ENCODE data around the gene ZNF277.

ZNF277 gene

DNA sequence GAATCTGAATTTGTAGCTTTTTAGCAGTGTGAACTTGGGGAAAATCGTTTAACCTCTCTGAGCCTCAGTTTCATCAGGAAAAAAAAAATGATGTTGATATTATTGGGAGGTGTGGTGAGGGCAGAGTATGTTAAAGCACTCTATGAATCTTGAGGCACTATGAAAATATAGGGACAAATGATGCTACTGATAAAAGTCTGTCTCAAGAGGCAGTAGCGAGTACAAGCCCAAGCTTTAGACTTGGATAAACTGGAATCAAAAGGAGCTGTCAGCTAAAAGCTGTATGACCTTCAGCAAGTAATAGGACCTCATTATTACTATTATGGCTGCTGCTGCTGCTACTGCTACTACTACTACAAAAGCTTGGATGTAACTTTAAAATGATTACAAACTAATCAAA is 8.4 kb downstream of the ZNF277 start:
- H3K9ac ChIP-seq (ENCODE audit: low read length) = no peak overlapping the region
- no peaks in the 10 kb centered on the region for H3K9me3 ChIP-seq (ENCODE audit: low read length)
- H3K27me3 ChIP-seq (ENCODE audit: control insufficient read depth in 1 of 2, insufficient read depth in 2 of 2, low read length in 2 of 2) = no peaks in the 10 kb centered on the region
- H3K36me3 ChIP-seq (ENCODE audit: insufficient read depth, low read length) = no peaks in the 10 kb centered on the region
- peaks cover 7% of the 10 kb centered on the region for H3K4me1 ChIP-seq (ENCODE audit: insufficient read depth, low read length)
- H3K27ac ChIP-seq (ENCODE audit: low read depth, low read length) = no peak overlapping the region
- H3K4me3 ChIP-seq (ENCODE audit: low read depth in 1 of 2, low read length in 2 of 2) = no peak overlapping the region

- H3K4me3 ChIP-seq (ENCODE audit: low read depth in 1 of 2, low read length in 2 of 2) = no peak overlapping the region
These were observed 9.3 kb downstream of the ZNF277 start for GRCh38 chr7:112215787-112216186.

DNA sequence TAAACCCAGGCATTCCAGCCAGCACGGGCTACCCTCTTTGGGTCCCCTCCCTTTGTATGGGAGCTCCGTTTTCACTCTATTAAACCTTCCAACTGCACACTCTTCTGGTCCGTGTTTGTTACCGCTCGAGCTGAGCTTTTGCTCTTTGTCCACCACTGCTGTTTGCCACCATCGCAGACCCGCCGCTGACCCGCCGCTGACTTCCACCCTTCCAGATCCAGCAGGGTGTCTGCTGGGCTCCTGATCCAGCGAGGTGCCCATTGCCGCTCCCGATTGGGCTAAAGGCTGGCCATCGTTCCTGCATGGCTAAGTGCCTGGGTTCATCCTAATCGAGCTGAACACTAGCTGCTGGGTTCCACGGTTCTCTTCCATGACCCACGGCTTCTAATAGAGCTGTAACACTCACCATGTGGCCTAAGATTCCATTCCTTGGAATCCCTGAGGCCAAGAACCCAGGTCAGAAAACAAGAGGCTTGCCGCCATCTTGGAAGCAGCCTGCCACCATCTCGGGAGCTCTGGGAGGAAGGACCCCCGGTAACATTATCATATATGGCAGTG is 14.5 kb downstream of the ZNF277 start:
- H3K27me3 ChIP-seq (ENCODE audit: control insufficient read depth in 1 of 2, insufficient read depth in 2 of 2, low read length in 2 of 2) = no peaks in the 10 kb centered on the region
- H3K9ac ChIP-seq (ENCODE audit: low read length) = no peak overlapping the region
- H3K4me3 ChIP-seq (ENCODE audit: low read depth in 1 of 2, low read length in 2 of 2) = no peak overlapping the region
- no peak overlapping the region for H3K27ac ChIP-seq (ENCODE audit: low read depth, low read length)
- no peaks in the 10 kb centered on the region for H3K4me1 ChIP-seq (ENCODE audit: insufficient read depth, low read length)
- H3K36me3 ChIP-seq (ENCODE audit: insufficient read depth, low read length) = no peaks in the 10 kb centered on the region
- no peaks in the 10 kb centered on the region for H3K9me3 ChIP-seq (ENCODE audit: low read length)

More at GRCh38 chr7:112215787-112216186, 9.3 kb downstream of the ZNF277 start:
- H3K4me1 ChIP-seq (ENCODE audit: insufficient read depth, low read length) = peaks cover 7% of the 10 kb centered on the region
- H3K27me3 ChIP-seq (ENCODE audit: control insufficient read depth in 1 of 2, insufficient read depth in 2 of 2, low read length in 2 of 2) = no peaks in the 10 kb centered on the region
- no peaks in the 10 kb centered on the region for H3K9me3 ChIP-seq (ENCODE audit: low read length)
- no peak overlapping the region for H3K9ac ChIP-seq (ENCODE audit: low read length)
- H3K36me3 ChIP-seq (ENCODE audit: insufficient read depth, low read length) = no peaks in the 10 kb centered on the region
- H3K27ac ChIP-seq (ENCODE audit: low read depth, low read length) = no peak overlapping the region

- Histone ChIP-seq H3K4me1 (ENCODE audit: insufficient read depth, low read length) (no peaks in the 10 kb centered on the region), H3K9ac (ENCODE audit: low read length) (no peak overlapping the region), H3K27me3 (ENCODE audit: control insufficient read depth in 1 of 2, insufficient read depth in 2 of 2, low read length in 2 of 2) (no peaks in the 10 kb centered on the region), H3K9me3 (ENCODE audit: low read length) (no peaks in the 10 kb centered on the region), H3K4me3 (ENCODE audit: low read depth in 1 of 2, low read length in 2 of 2) (no peak overlapping the region), H3K36me3 (ENCODE audit: insufficient read depth, low read length) (no peaks in the 10 kb centered on the region), H3K27ac (ENCODE audit: low read depth, low read length) (no peak overlapping the region)
These were observed 16.8 kb downstream of the ZNF277 start for GRCh38 chr7:112223310-112223709.

- Histone ChIP-seq H3K4me3 (ENCODE audit: low read depth in 1 of 2, low read length in 2 of 2) (no peak overlapping the region), H3K36me3 (ENCODE audit: insufficient read depth, low read length) (no peaks in the 10 kb centered on the region), H3K27ac (ENCODE audit: low read depth, low read length) (no peak overlapping the region), H3K4me1 (ENCODE audit: insufficient read depth, low read length) (no peaks in the 10 kb centered on the region), H3K27me3 (ENCODE audit: control insufficient read depth in 1 of 2, insufficient read depth in 2 of 2, low read length in 2 of 2) (no peaks in the 10 kb centered on the region), H3K9me3 (ENCODE audit: low read length) (no peaks in the 10 kb centered on the region), H3K9ac (ENCODE audit: low read length) (no peak overlapping the region)
These were observed 17.7 kb downstream of the ZNF277 start for GRCh38 chr7:112224186-112224585.

GRCh38 chr7:112225006-112225405 is 18.5 kb downstream of the ZNF277 start:
- H3K27ac ChIP-seq (ENCODE audit: low read depth, low read length) = no peak overlapping the region

DNA sequence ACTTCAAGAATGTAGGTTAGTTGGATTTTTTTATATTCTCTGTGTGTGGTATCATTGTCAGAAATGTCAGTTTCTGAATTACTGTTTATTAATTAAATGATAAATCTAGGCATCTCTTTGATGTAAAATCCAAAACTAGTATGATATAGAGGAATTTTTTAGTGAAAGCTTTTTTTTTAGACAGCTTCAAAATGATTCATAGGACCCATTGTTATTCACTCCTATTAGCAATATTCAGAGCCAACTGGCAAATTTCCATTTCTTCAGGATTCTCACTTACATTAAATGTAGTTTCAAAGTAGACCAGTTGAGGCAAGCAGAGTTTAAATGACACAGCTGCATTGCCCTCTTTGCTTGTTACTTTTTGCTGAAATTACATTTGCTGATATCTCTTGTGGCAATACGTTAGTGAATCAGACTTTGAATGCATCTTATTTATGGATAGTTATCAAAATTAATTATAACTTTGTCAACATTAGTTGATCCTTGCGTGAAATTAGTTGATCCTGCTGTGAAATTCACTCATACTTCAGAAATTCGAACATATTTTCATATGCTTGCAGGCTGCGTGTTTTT is 20.3 kb downstream of the ZNF277 start:
- no peak overlapping the region for H3K9ac ChIP-seq (ENCODE audit: low read length)
- no peaks in the 10 kb centered on the region for H3K27me3 ChIP-seq (ENCODE audit: control insufficient read depth in 1 of 2, insufficient read depth in 2 of 2, low read length in 2 of 2)
- no peaks in the 10 kb centered on the region for H3K36me3 ChIP-seq (ENCODE audit: insufficient read depth, low read length)
- no peak overlapping the region for H3K4me3 ChIP-seq (ENCODE audit: low read depth in 1 of 2, low read length in 2 of 2)
- no peaks in the 10 kb centered on the region for H3K4me1 ChIP-seq (ENCODE audit: insufficient read depth, low read length)
- H3K9me3 ChIP-seq (ENCODE audit: low read length) = no peaks in the 10 kb centered on the region
- no peak overlapping the region for H3K27ac ChIP-seq (ENCODE audit: low read depth, low read length)

More at GRCh38 chr7:112225006-112225405, 18.5 kb downstream of the ZNF277 start:
- no peaks in the 10 kb centered on the region for H3K36me3 ChIP-seq (ENCODE audit: insufficient read depth, low read length)
- no peaks in the 10 kb centered on the region for H3K9me3 ChIP-seq (ENCODE audit: low read length)
- no peaks in the 10 kb centered on the region for H3K27me3 ChIP-seq (ENCODE audit: control insufficient read depth in 1 of 2, insufficient read depth in 2 of 2, low read length in 2 of 2)
- H3K4me1 ChIP-seq (ENCODE audit: insufficient read depth, low read length) = no peaks in the 10 kb centered on the region
- no peak overlapping the region for H3K4me3 ChIP-seq (ENCODE audit: low read depth in 1 of 2, low read length in 2 of 2)
- H3K9ac ChIP-seq (ENCODE audit: low read length) = no peak overlapping the region

DNA sequence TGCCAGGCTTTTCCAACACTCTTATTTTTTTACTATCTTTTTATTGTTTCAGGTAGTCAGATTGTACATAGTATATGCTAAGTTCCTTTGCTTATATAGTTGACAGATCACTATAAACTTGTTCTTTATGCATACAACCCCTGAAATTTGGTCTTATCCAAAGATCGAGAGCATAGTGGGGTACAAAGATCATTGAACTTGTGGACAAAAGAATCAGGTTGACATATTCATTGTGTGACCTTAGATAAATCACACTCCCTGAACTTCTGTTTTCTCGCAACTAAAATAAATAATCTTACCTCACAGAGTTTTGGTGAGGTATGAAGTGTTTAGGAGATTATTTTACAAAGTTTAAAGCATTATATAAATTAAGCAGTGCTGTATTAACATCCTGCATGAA is 22.1 kb downstream of the ZNF277 start:
- peaks cover 9% of the 10 kb centered on the region for H3K4me1 ChIP-seq (ENCODE audit: insufficient read depth, low read length)
- no peak overlapping the region for H3K9ac ChIP-seq (ENCODE audit: low read length)
- no peaks in the 10 kb centered on the region for H3K27me3 ChIP-seq (ENCODE audit: control insufficient read depth in 1 of 2, insufficient read depth in 2 of 2, low read length in 2 of 2)
- no peaks in the 10 kb centered on the region for H3K9me3 ChIP-seq (ENCODE audit: low read length)
- H3K36me3 ChIP-seq (ENCODE audit: insufficient read depth, low read length) = no peaks in the 10 kb centered on the region
- H3K27ac ChIP-seq (ENCODE audit: low read depth, low read length) = no peak overlapping the region
- H3K4me3 ChIP-seq (ENCODE audit: low read depth in 1 of 2, low read length in 2 of 2) = no peak overlapping the region

- H3K4me3 ChIP-seq (ENCODE audit: low read depth in 1 of 2, low read length in 2 of 2) = no peak overlapping the region
- H3K27ac ChIP-seq (ENCODE audit: low read depth, low read length) = no peak overlapping the region
- H3K9ac ChIP-seq (ENCODE audit: low read length) = no peak overlapping the region
- no peaks in the 10 kb centered on the region for H3K36me3 ChIP-seq (ENCODE audit: insufficient read depth, low read length)
- peaks cover 9% of the 10 kb centered on the region for H3K4me1 ChIP-seq (ENCODE audit: insufficient read depth, low read length)
- H3K9me3 ChIP-seq (ENCODE audit: low read length) = no peaks in the 10 kb centered on the region
- no peaks in the 10 kb centered on the region for H3K27me3 ChIP-seq (ENCODE audit: control insufficient read depth in 1 of 2, insufficient read depth in 2 of 2, low read length in 2 of 2)
These were observed 25.9 kb downstream of the ZNF277 start for GRCh38 chr7:112232212-112232978.

DNA sequence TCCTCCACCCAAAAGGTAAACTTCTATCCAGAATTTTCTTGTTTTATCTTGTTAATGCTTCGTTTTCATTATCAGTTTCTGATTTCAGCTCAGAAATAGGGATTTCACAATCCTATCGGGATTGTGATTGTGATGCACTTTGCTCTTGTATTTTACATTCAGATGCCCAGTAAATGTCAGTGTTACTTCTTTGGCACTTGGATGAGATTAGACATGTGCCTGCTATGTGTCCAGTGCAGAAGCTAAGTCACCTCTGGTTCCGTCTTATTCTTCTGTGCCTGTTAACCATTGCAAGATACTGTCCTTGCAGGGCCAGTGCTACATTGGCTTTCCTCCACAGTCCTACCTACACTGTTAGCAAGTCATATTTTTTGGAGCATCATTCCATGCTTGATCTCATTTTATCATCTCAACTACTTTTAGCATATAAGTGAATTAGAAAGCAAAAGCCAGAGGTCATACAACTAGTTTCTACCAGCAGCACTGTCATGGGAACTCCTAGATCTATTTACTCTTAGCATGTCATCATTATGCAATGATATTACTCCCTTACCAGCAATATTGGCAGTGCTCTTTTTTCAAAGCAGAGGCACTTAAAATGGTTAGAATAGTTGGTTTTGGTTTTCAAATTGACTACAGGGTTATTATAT is 26.7 kb downstream of the ZNF277 start:
- H3K27me3 ChIP-seq (ENCODE audit: control insufficient read depth in 1 of 2, insufficient read depth in 2 of 2, low read length in 2 of 2) = no peaks in the 10 kb centered on the region
- H3K27ac ChIP-seq (ENCODE audit: low read depth, low read length) = no peak overlapping the region
- no peaks in the 10 kb centered on the region for H3K9me3 ChIP-seq (ENCODE audit: low read length)
- peaks cover 9% of the 10 kb centered on the region for H3K4me1 ChIP-seq (ENCODE audit: insufficient read depth, low read length)
- no peak overlapping the region for H3K9ac ChIP-seq (ENCODE audit: low read length)
- no peak overlapping the region for H3K4me3 ChIP-seq (ENCODE audit: low read depth in 1 of 2, low read length in 2 of 2)
- no peaks in the 10 kb centered on the region for H3K36me3 ChIP-seq (ENCODE audit: insufficient read depth, low read length)

DNA sequence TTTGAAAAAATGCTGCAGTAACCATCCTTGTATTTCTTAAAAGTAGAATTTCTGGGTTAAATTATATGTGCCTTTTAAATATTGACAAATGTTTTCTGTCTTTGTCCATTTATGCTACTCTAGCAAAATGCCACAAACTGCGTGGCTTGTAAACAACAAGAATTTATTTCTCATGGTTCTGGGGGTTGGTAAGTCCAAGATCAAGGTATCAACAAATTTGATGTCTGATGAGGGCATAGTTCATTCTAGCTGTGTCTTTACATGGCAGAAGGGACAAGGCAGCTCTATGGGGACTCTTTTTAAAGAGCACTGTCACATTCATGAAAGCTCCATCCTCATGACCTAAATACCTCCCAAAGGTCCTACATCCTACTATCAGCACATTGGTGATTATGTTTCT is 27.7 kb downstream of the ZNF277 start:
- no peaks in the 10 kb centered on the region for H3K27me3 ChIP-seq (ENCODE audit: control insufficient read depth in 1 of 2, insufficient read depth in 2 of 2, low read length in 2 of 2)
- H3K4me1 ChIP-seq (ENCODE audit: insufficient read depth, low read length) = peaks cover 9% of the 10 kb centered on the region
- H3K27ac ChIP-seq (ENCODE audit: low read depth, low read length) = no peak overlapping the region
- no peaks in the 10 kb centered on the region for H3K36me3 ChIP-seq (ENCODE audit: insufficient read depth, low read length)
- H3K4me3 ChIP-seq (ENCODE audit: low read depth in 1 of 2, low read length in 2 of 2) = no peak overlapping the region
- H3K9me3 ChIP-seq (ENCODE audit: low read length) = no peaks in the 10 kb centered on the region
- no peak overlapping the region for H3K9ac ChIP-seq (ENCODE audit: low read length)

Measured in muscle layer of colon (tissue), 2 donors.